ENCODE data around the gene PAX6. TPM values are rescaled to one million over a fixed set of nuclear protein-coding genes. Genes with fewer than 3 reads are reported as not detected.

The PAX6 gene
- polyA plus RNA-seq, 1 of the 3 experiments (the other 2 are of a cell fraction) = not detected

DNA sequence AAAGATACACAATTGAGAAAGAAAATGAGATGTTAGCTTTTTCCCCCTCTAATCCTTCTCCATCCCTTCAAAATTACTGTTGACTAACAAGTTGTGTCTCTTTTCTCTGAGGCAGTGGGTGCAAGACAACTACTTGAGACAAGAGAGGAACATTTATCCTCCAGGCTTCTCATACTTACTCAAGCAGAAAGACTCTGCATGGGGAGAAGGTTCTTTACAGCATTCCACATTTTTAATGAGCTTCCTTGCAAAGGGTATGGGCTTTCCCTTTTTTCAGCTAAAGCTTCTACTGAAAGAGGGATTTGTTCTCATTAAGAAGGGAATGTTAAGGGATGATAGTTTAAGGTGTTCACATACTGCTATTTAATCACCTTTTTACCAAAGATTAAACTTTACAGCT, 47.8 kb downstream of the PAX6 start:
- Histone ChIP-seq H3K9ac (no peak overlapping the region), H4K20me1 (ENCODE audit: insufficient read depth) (no peaks in the 10 kb centered on the region), H3K9me3 (no peaks in the 10 kb centered on the region), H3K27me3 (ENCODE audit: insufficient read depth) (no peaks in the 10 kb centered on the region), H3K36me3 (replicated peaks in 1 of 2; ENCODE audit: control insufficient read depth in 1 of 2, insufficient read depth in 2 of 2, low read length in 1 of 2) (no peaks in the 10 kb centered on the region), H3K4me3 (ENCODE audit: low read depth in 2 of 2, low read length in 1 of 2) (no peak overlapping the region), H3K27ac (ENCODE audit: low read depth in 2 of 2, low read length in 1 of 2) (no peak overlapping the region), H3K4me2 (no peak overlapping the region), H3K4me1 (ENCODE audit: control insufficient read depth in 1 of 2, insufficient read depth in 2 of 2, low read depth in 1 of 2, low read length in 1 of 2) (peaks cover 0 to 30% of the 10 kb centered on the region in 2 experiments; a peak in 1 of 4 replicates), H3K9me2 (no peaks in the 10 kb centered on the region), H2AFZ (ENCODE audit: low read depth) (no peak overlapping the region), H3F3A (replicated peaks; ENCODE audit: insufficient read depth) (no peaks in the 10 kb centered on the region), H3K79me2 (ENCODE audit: insufficient read depth) (no peaks in the 10 kb centered on the region)
- TF ChIP-seq FOXM1 (IDR thresholded peaks at IDR 0.05; ENCODE audit: low read depth) (no peak), FOXJ3 (CRISPR knock-in tag; IDR thresholded peaks at IDR 0.05) (no peak), RAD21 (IDR thresholded peaks at IDR 0.05; ENCODE audit: low read length) (no peak), JUND (IDR thresholded peaks at IDR 0.05) (no peak), ELF1 (IDR thresholded peaks at IDR 0.05) (no peak), RCOR1 (IDR thresholded peaks at IDR 0.05; ENCODE audit: low read length) (no peak), SIN3A (IDR thresholded peaks at IDR 0.05; ENCODE audit: borderline replicate concordance, low read depth, low read length) (no peak), POLR2AphosphoS5 (IDR thresholded peaks at IDR 0.05; ENCODE audit: low read depth, low read length) (no peak), TCF12 (IDR thresholded peaks at IDR 0.05) (no peak), NFIC (IDR thresholded peaks at IDR 0.05; ENCODE audit: borderline replicate concordance) (no peak), MXI1 (IDR thresholded peaks at IDR 0.05; ENCODE audit: low read depth, low read length) (no peak), SMC3 (IDR thresholded peaks at IDR 0.05; ENCODE audit: low read depth, low read length) (no peak)
- TF ChIP-seq, protein P1, sequence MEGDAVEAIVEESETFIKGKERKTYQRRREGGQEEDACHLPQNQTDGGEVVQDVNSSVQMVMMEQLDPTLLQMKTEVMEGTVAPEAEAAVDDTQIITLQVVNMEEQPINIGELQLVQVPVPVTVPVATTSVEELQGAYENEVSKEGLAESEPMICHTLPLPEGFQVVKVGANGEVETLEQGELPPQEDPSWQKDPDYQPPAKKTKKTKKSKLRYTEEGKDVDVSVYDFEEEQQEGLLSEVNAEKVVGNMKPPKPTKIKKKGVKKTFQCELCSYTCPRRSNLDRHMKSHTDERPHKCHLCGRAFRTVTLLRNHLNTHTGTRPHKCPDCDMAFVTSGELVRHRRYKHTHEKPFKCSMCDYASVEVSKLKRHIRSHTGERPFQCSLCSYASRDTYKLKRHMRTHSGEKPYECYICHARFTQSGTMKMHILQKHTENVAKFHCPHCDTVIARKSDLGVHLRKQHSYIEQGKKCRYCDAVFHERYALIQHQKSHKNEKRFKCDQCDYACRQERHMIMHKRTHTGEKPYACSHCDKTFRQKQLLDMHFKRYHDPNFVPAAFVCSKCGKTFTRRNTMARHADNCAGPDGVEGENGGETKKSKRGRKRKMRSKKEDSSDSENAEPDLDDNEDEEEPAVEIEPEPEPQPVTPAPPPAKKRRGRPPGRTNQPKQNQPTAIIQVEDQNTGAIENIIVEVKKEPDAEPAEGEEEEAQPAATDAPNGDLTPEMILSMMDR (IDR thresholded peaks at IDR 0.05) = no peak
- TF ChIP-seq, protein P2, sequence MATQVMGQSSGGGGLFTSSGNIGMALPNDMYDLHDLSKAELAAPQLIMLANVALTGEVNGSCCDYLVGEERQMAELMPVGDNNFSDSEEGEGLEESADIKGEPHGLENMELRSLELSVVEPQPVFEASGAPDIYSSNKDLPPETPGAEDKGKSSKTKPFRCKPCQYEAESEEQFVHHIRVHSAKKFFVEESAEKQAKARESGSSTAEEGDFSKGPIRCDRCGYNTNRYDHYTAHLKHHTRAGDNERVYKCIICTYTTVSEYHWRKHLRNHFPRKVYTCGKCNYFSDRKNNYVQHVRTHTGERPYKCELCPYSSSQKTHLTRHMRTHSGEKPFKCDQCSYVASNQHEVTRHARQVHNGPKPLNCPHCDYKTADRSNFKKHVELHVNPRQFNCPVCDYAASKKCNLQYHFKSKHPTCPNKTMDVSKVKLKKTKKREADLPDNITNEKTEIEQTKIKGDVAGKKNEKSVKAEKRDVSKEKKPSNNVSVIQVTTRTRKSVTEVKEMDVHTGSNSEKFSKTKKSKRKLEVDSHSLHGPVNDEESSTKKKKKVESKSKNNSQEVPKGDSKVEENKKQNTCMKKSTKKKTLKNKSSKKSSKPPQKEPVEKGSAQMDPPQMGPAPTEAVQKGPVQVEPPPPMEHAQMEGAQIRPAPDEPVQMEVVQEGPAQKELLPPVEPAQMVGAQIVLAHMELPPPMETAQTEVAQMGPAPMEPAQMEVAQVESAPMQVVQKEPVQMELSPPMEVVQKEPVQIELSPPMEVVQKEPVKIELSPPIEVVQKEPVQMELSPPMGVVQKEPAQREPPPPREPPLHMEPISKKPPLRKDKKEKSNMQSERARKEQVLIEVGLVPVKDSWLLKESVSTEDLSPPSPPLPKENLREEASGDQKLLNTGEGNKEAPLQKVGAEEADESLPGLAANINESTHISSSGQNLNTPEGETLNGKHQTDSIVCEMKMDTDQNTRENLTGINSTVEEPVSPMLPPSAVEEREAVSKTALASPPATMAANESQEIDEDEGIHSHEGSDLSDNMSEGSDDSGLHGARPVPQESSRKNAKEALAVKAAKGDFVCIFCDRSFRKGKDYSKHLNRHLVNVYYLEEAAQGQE (IDR thresholded peaks at IDR 0.05; ENCODE audit: low read depth, low read length) = no peak
- POLR2A ChIA-PET = no interaction called here
- CTCF ChIA-PET = no interaction called here
- no peak for DNase-seq

DNA sequence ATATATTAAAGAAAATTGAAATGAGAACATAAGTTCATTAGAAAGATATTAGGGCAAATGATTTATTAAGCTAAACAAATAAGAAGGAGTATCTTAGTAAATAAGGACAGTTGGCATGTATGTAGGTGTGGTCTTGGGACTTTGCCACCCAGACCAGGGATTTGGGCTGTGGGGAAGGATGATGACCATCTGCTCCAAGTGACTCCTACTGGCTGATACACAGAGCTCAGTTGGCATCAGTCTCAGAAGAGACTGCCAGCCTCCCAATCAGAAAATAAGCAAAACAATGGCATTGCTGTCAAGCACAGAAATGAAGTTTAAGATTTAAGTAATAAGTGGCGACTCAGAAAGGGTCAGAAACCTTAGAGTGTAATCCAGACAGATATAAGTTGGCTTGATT, 49.5 kb downstream of the PAX6 start:
- 89% methylated on average over 1 of the region's 1 CpG for WGBS (ENCODE audit: low lambda C conversion rate)
- H3K9me3 ChIP-seq = no peaks in the 10 kb centered on the region
- H2AFZ ChIP-seq (ENCODE audit: low read depth) = no peak overlapping the region
- H3K36me3 ChIP-seq (replicated peaks in 1 of 2; ENCODE audit: control insufficient read depth in 1 of 2, insufficient read depth in 2 of 2, low read length in 1 of 2) = no peaks in the 10 kb centered on the region
- H4K20me1 ChIP-seq (ENCODE audit: insufficient read depth) = no peaks in the 10 kb centered on the region
- CTCF ChIA-PET = interaction anchor here (1.2 kb wide), 1 partner anchor 11 kb away, joined by 3 read pairs; no protein-coding TSS in a partner anchor
- peaks cover 0 to 27% of the 10 kb centered on the region in 2 experiments; a peak in 1 of 4 replicates for H3K4me1 ChIP-seq (ENCODE audit: control insufficient read depth in 1 of 2, insufficient read depth in 2 of 2, low read depth in 1 of 2, low read length in 1 of 2)
- H3K9me2 ChIP-seq = no peaks in the 10 kb centered on the region
- no peaks in the 10 kb centered on the region for H3K79me2 ChIP-seq (ENCODE audit: insufficient read depth)
- H3K9ac ChIP-seq = no peak overlapping the region
- no peaks in the 10 kb centered on the region for H3K27me3 ChIP-seq (ENCODE audit: insufficient read depth)
- H3K4me2 ChIP-seq = no peak overlapping the region
- no peak overlapping the region for H3K27ac ChIP-seq (ENCODE audit: low read depth in 2 of 2, low read length in 1 of 2)
- POLR2A ChIA-PET = no interaction called here
- H3K4me3 ChIP-seq (ENCODE audit: low read depth in 2 of 2, low read length in 1 of 2) = no peak overlapping the region
- no peak for DNase-seq
- no peaks in the 10 kb centered on the region for H3F3A ChIP-seq (replicated peaks; ENCODE audit: insufficient read depth)
- TF ChIP-seq JUND (IDR thresholded peaks at IDR 0.05) (no peak), EZH2phosphoT487 (IDR thresholded peaks at IDR 0.05; ENCODE audit: borderline replicate concordance, low read depth) (no peak), GABPA (IDR thresholded peaks at IDR 0.05; ENCODE audit: low read depth) (no peak), RAD21 (IDR thresholded peaks at IDR 0.05; ENCODE audit: low read length) (no peak), RCOR1 (IDR thresholded peaks at IDR 0.05; ENCODE audit: low read length) (no peak), RFX5 (IDR thresholded peaks at IDR 0.05; ENCODE audit: low read length) (no peak)
- TF ChIP-seq, protein P3, sequence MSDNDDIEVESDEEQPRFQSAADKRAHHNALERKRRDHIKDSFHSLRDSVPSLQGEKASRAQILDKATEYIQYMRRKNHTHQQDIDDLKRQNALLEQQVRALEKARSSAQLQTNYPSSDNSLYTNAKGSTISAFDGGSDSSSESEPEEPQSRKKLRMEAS (IDR thresholded peaks at IDR 0.05; ENCODE audit: low read depth) = no peak
- TF ChIP-seq, protein P2 (IDR thresholded peaks at IDR 0.05; ENCODE audit: low read depth, low read length) = no peak
- TF ChIP-seq, protein P4, sequence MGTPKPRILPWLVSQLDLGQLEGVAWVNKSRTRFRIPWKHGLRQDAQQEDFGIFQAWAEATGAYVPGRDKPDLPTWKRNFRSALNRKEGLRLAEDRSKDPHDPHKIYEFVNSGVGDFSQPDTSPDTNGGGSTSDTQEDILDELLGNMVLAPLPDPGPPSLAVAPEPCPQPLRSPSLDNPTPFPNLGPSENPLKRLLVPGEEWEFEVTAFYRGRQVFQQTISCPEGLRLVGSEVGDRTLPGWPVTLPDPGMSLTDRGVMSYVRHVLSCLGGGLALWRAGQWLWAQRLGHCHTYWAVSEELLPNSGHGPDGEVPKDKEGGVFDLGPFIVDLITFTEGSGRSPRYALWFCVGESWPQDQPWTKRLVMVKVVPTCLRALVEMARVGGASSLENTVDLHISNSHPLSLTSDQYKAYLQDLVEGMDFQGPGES (IDR thresholded peaks at IDR 0.05; ENCODE audit: low read depth, low read length) = no peak
